Measurements from ENCODE around the gene SRM. TPM values are rescaled to one million over a fixed set of nuclear protein-coding genes. Genes with fewer than 3 reads are reported as not detected.

SRM gene
- total RNA-seq, 1 experiment from 2014 or later = 249 TPM

DNA sequence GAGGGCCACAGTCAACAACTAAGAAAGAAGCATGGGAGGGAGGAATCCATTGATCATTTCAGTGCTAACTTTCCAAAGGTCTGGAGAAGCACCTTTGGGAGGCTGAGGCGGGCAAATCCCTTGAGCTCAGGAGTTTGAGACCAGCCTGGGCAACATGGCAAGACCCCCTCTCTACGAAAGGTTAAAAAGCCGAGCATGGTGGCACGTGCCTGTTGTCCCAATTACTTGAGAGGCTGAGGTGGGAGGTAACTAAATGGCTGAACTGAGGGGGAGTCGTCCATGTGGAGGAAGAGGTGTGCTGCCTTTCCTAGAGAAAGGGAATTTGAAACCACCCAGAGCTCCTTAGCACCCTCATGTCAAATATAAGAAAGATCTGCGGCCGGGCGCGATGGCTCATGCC, 29.0 kb downstream of the SRM start:
- Histone ChIP-seq H3K27ac (ENCODE audit: low read length) (no peak overlapping the region), H3K36me3 (ENCODE audit: control insufficient read depth, insufficient read depth, low read length) (peaks cover 9% of the 10 kb centered on the region), H3K27me3 (ENCODE audit: control insufficient read depth, insufficient read depth, low read length) (no peaks in the 10 kb centered on the region), H3K4me1 (ENCODE audit: control insufficient read depth, insufficient read depth, low read length) (no peaks in the 10 kb centered on the region), H3K4me3 (ENCODE audit: low read depth in 2 of 2, low read length in 2 of 2) (no peak overlapping the region), H3K9me3 (ENCODE audit: control insufficient read depth, insufficient read depth, low read depth, low read length) (no peaks in the 10 kb centered on the region)
- no TSS peak for BruUV-seq (replicated peaks)
- intact Hi-C loops (cut with micrococcal nuclease; ENCODE audit: unreplicated experiment) (loop anchor here (10.0 kb wide), 1 partner anchor 614 kb away; no protein-coding TSS in a partner anchor), in situ Hi-C loops (cut with HindIII; ENCODE audit: low pct_unique_long_range_greater_than_20kb, low sequenced_read_pairs) (no loop called here)
- CTCF ChIA-PET = interaction anchor here (0.6 kb wide), 1 partner anchor 95 kb away, joined by 3 read pairs; no protein-coding TSS in a partner anchor
- POLR2A ChIA-PET = no interaction called here
- ATAC-seq = no peak
- TF ChIP-seq SIN3A (IDR thresholded peaks at IDR 0.05; ENCODE audit: borderline replicate concordance, insufficient read depth, low read depth, low read length) (no peak), TCF7L2 (IDR thresholded peaks at IDR 0.05; ENCODE audit: low read depth, low read length) (no peak), POLR2AphosphoS5 (IDR thresholded peaks at IDR 0.05; ENCODE audit: low read depth, low read length) (no peak; the same call in 1 of the 2 replicates)
- TF ChIP-seq, protein P1, sequence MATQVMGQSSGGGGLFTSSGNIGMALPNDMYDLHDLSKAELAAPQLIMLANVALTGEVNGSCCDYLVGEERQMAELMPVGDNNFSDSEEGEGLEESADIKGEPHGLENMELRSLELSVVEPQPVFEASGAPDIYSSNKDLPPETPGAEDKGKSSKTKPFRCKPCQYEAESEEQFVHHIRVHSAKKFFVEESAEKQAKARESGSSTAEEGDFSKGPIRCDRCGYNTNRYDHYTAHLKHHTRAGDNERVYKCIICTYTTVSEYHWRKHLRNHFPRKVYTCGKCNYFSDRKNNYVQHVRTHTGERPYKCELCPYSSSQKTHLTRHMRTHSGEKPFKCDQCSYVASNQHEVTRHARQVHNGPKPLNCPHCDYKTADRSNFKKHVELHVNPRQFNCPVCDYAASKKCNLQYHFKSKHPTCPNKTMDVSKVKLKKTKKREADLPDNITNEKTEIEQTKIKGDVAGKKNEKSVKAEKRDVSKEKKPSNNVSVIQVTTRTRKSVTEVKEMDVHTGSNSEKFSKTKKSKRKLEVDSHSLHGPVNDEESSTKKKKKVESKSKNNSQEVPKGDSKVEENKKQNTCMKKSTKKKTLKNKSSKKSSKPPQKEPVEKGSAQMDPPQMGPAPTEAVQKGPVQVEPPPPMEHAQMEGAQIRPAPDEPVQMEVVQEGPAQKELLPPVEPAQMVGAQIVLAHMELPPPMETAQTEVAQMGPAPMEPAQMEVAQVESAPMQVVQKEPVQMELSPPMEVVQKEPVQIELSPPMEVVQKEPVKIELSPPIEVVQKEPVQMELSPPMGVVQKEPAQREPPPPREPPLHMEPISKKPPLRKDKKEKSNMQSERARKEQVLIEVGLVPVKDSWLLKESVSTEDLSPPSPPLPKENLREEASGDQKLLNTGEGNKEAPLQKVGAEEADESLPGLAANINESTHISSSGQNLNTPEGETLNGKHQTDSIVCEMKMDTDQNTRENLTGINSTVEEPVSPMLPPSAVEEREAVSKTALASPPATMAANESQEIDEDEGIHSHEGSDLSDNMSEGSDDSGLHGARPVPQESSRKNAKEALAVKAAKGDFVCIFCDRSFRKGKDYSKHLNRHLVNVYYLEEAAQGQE (IDR thresholded peaks at IDR 0.05; ENCODE audit: insufficient read depth in 1 of 2, low read depth in 2 of 2, low read length in 1 of 2) = no peak
- TF ChIP-seq, protein P2, sequence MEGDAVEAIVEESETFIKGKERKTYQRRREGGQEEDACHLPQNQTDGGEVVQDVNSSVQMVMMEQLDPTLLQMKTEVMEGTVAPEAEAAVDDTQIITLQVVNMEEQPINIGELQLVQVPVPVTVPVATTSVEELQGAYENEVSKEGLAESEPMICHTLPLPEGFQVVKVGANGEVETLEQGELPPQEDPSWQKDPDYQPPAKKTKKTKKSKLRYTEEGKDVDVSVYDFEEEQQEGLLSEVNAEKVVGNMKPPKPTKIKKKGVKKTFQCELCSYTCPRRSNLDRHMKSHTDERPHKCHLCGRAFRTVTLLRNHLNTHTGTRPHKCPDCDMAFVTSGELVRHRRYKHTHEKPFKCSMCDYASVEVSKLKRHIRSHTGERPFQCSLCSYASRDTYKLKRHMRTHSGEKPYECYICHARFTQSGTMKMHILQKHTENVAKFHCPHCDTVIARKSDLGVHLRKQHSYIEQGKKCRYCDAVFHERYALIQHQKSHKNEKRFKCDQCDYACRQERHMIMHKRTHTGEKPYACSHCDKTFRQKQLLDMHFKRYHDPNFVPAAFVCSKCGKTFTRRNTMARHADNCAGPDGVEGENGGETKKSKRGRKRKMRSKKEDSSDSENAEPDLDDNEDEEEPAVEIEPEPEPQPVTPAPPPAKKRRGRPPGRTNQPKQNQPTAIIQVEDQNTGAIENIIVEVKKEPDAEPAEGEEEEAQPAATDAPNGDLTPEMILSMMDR (IDR thresholded peaks at IDR 0.05) = no peak
- DNase-seq (ENCODE audit: low read depth, low spot score) = no peak

DNA sequence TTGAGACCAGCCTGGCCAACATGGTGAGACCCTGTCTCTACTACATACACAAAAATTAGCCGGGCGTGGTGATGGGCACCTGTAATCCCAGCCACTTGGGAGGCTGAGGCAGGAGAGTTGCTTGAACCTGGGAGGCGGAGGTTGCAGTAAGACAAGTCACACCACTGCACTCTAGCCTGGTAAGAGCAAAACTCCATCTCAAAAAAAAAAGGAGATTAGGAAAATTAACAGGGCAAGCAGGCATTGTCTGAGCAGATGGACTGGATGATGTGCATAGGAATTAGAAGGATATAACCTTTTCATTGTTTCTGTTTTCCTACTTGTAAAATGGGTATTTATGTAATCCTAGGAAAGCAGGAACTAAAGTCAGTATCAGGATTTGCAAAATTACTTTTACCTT, 31.8 kb downstream of the SRM start:
- H3K4me3 ChIP-seq (ENCODE audit: low read depth in 2 of 2, low read length in 2 of 2) = no peak overlapping the region
- in situ Hi-C loops (cut with HindIII; ENCODE audit: low pct_unique_long_range_greater_than_20kb, low sequenced_read_pairs) (no loop called here), intact Hi-C loops (cut with micrococcal nuclease; ENCODE audit: unreplicated experiment) (no loop called here)
- DNase-seq (ENCODE audit: low read depth, low spot score) = no peak
- TF ChIP-seq SIN3A (IDR thresholded peaks at IDR 0.05; ENCODE audit: borderline replicate concordance, insufficient read depth, low read depth, low read length) (no peak), POLR2AphosphoS5 (IDR thresholded peaks at IDR 0.05; ENCODE audit: low read depth, low read length) (no peak), TCF7L2 (IDR thresholded peaks at IDR 0.05; ENCODE audit: low read depth, low read length) (no peak)
- TF ChIP-seq, protein P2 (IDR thresholded peaks at IDR 0.05) = no peak
- TF ChIP-seq, protein P1 (IDR thresholded peaks at IDR 0.05; ENCODE audit: insufficient read depth in 1 of 2, low read depth in 2 of 2, low read length in 1 of 2) = no peak
- peaks cover 28% of the 10 kb centered on the region for H3K36me3 ChIP-seq (ENCODE audit: control insufficient read depth, insufficient read depth, low read length)
- H3K27me3 ChIP-seq (ENCODE audit: control insufficient read depth, insufficient read depth, low read length) = no peaks in the 10 kb centered on the region
- H3K9me3 ChIP-seq (ENCODE audit: control insufficient read depth, insufficient read depth, low read depth, low read length) = no peaks in the 10 kb centered on the region
- CTCF ChIA-PET = no interaction called here
- H3K27ac ChIP-seq (ENCODE audit: low read length) = no peak overlapping the region
- no peak for ATAC-seq
- POLR2A ChIA-PET = no interaction called here
- no TSS peak for BruUV-seq (replicated peaks)
- H3K4me1 ChIP-seq (ENCODE audit: control insufficient read depth, insufficient read depth, low read length) = no peaks in the 10 kb centered on the region
